IMR-90 (cell line): ENCODE data around the gene NLGN2. TPM values are rescaled to one million over a fixed set of nuclear protein-coding genes. Genes with fewer than 3 reads are reported as not detected.

Experiments
- ATAC-seq: fragments of 200-7000 bp; cut with Tn5 transposase; 2 replicates; pipeline ENCODE4 v1.9.1; 2020; ENCODE audit warnings: low read depth, mild to moderate bottlenecking, moderate library complexity
- BruUV-seq: library from RNA; stranded (reverse); fragments of 400-500 nt; replicated peaks from 2 replicates; lab custom pipeline; 2021; lab: Mats Ljungman, UMichigan
- CTCF ChIA-PET: fragments of 300-600 bp; formaldehyde crosslinking; extraction: SDS; loops from one replicate; lab custom pipeline; 2021; ENCODE audit warnings: antibody characterized with exemption; lab: Yijun Ruan, JAX
- POLR2A ChIA-PET: fragments of 300-600 bp; sonication (Branson Sonifier 250); formaldehyde crosslinking; loops from one replicate; lab custom pipeline; 2022; ENCODE audit warnings: antibody characterized with exemption; ENCODE audit not compliant: unreplicated experiment; lab: Charles Lee
- DNase-seq: peaks from one replicate; pipeline ENCODE4 v3.0.0; 2013
- H2AFZ ChIP-seq: replicated peaks from 2 replicates; pipeline ENCODE3; 2013; ENCODE audit warnings: low read length, mild to moderate bottlenecking; ENCODE audit not compliant: poor library complexity
- H2AK5ac ChIP-seq: 2 replicates; pipeline ENCODE4 v1.6.1; 2013; ENCODE audit warnings: low read depth, low read length, inconsistent platforms
- H2AK9ac ChIP-seq: replicated peaks from 2 replicates; pipeline ENCODE3; 2013; ENCODE audit warnings: mild to moderate bottlenecking, low read depth, low read length, moderate library complexity; ENCODE audit not compliant: poor library complexity
- H2BK120ac ChIP-seq: 2 replicates; pipeline ENCODE4 v1.6.1; 2013; ENCODE audit warnings: low read depth, low read length, inconsistent platforms
- H2BK15ac ChIP-seq: 3 replicates; pipeline ENCODE4 v1.6.1; 2013; ENCODE audit warnings: low read depth, low read length, inconsistent platforms
- H2BK20ac ChIP-seq: 2 replicates; pipeline ENCODE4 v1.6.1; 2013; ENCODE audit warnings: low read depth, mild to moderate bottlenecking, inconsistent platforms, low read length, moderate library complexity
- H2BK5ac ChIP-seq: 2 replicates; pipeline ENCODE4 v1.6.1; 2013; ENCODE audit warnings: mild to moderate bottlenecking, low read depth, low read length, inconsistent platforms; ENCODE audit not compliant: poor library complexity, severe bottlenecking
- H3K14ac ChIP-seq: replicated peaks from 2 replicates; pipeline ENCODE4 v1.6.1; 2013; ENCODE audit warnings: low read depth, low read length, inconsistent platforms
- H3K18ac ChIP-seq: 2 replicates; pipeline ENCODE4 v1.6.1; 2013; ENCODE audit warnings: low read depth, low read length, control low read depth
- H3K23ac ChIP-seq: 2 replicates; pipeline ENCODE4 v1.6.1; 2013; ENCODE audit warnings: low read depth, low read length, inconsistent platforms
- H3K27ac ChIP-seq: 2 replicates; pipeline ENCODE4 v1.5.1; 2013; ENCODE audit warnings: mild to moderate bottlenecking, control low read depth, low read length; ENCODE audit not compliant: insufficient read depth
- H3K27me3 ChIP-seq: 2 replicates; pipeline ENCODE4 v1.6.1; 2013; ENCODE audit warnings: low read length; ENCODE audit not compliant: control insufficient read depth, insufficient read depth
- H3K36me3 ChIP-seq: 2 replicates; pipeline ENCODE4 v1.6.1; 2013; ENCODE audit warnings: low read length, mixed read lengths; ENCODE audit not compliant: control insufficient read depth, insufficient read depth
- H3K4ac ChIP-seq: 2 replicates; pipeline ENCODE4 v1.6.1; 2013; ENCODE audit warnings: low read depth, low read length, inconsistent platforms
- H3K4me1 ChIP-seq: 2 replicates; pipeline ENCODE4 v1.6.1; 2013; ENCODE audit warnings: low read length, mixed read lengths; ENCODE audit not compliant: control insufficient read depth, insufficient read depth
- H3K4me2 ChIP-seq: 2 replicates; pipeline ENCODE4 v1.6.1; 2013; ENCODE audit warnings: low read depth, mild to moderate bottlenecking, control low read depth, low read length, moderate library complexity
- H3K4me3 ChIP-seq: 2 replicates; pipeline ENCODE4 v1.5.1; 2013; ENCODE audit warnings: low read depth, mild to moderate bottlenecking, control low read depth, low read length, moderate library complexity; ENCODE audit not compliant: insufficient read depth
- H3K56ac ChIP-seq: 2 replicates; pipeline ENCODE4 v1.6.1; 2013; ENCODE audit warnings: low read length, inconsistent platforms; ENCODE audit not compliant: insufficient read depth; ENCODE audit errors: extremely low read depth
- H3K79me1 ChIP-seq, 2 experiments: 2 replicates each; pipeline ENCODE4 v1.6.1; 2013; ENCODE audit warnings: low read length in 2 of 2, inconsistent platforms in 1 of 2, low read depth in 1 of 2
- H3K9ac ChIP-seq: 2 replicates; pipeline ENCODE4 v1.6.1; 2013; ENCODE audit warnings: low read depth, low read length, control low read depth
- H3K9me1 ChIP-seq: 2 replicates; pipeline ENCODE4 v1.6.1; 2013; ENCODE audit warnings: low read length, inconsistent platforms; ENCODE audit not compliant: insufficient read depth
- H3K9me3 ChIP-seq: 2 replicates; pipeline ENCODE4 v1.6.1; 2013; ENCODE audit warnings: low read length; ENCODE audit not compliant: control insufficient read depth, insufficient read depth
- H4K20me1 ChIP-seq: 2 replicates; pipeline ENCODE4 v1.6.1; 2013; ENCODE audit warnings: low read length, inconsistent platforms; ENCODE audit not compliant: insufficient read depth
- H4K5ac ChIP-seq: 2 replicates; pipeline ENCODE4 v1.6.1; 2013; ENCODE audit warnings: mild to moderate bottlenecking, low read depth, low read length, control low read depth
- H4K8ac ChIP-seq, 2 experiments: 2 replicates each; pipeline ENCODE4 v1.6.1; 2013; ENCODE audit warnings: low read depth in 2 of 2, low read length in 2 of 2, control low read depth in 1 of 2, inconsistent platforms in 1 of 2
- H4K91ac ChIP-seq: 2 replicates; pipeline ENCODE4 v1.6.1; 2013; ENCODE audit warnings: low read depth, low read length, inconsistent platforms; ENCODE audit not compliant: insufficient read depth
- BHLHE40 ChIP-seq: fragments of 150-350 bp; IDR thresholded peaks from 2 replicates; pipeline ENCODE4 v1.6.1; 2016; ENCODE audit warnings: mild to moderate bottlenecking, low read depth, low read length
- CEBPB ChIP-seq: IDR thresholded peaks from 2 replicates; pipeline ENCODE4 v1.6.1; 2012; ENCODE audit warnings: low read depth, low read length, improper control_type of control experiment
- CHD1 ChIP-seq: IDR thresholded peaks from 2 replicates; pipeline ENCODE4 v1.6.1; 2012; ENCODE audit warnings: low read depth, low read length, improper control_type of control experiment
- FOS ChIP-seq: fragments of 150-350 bp; IDR thresholded peaks from 2 replicates; pipeline ENCODE4 v1.6.1; 2016; ENCODE audit warnings: low read depth, low read length
- MAFK ChIP-seq: IDR thresholded peaks from 2 replicates; pipeline ENCODE4 v1.6.1; 2012; ENCODE audit warnings: low read depth, low read length, improper control_type of control experiment
- MAZ ChIP-seq: IDR thresholded peaks from 2 replicates; pipeline ENCODE4 v1.6.1; 2012; ENCODE audit warnings: low read depth, mild to moderate bottlenecking, low read length, improper control_type of control experiment, moderate library complexity, borderline replicate concordance
- MXI1 ChIP-seq: IDR thresholded peaks from 2 replicates; pipeline ENCODE4 v1.6.1; 2012; ENCODE audit warnings: low read depth, mild to moderate bottlenecking, low read length, moderate library complexity, borderline replicate concordance
- NFE2L2 ChIP-seq: fragments of 150-350 bp; IDR thresholded peaks from 2 replicates; pipeline ENCODE4 v1.6.1; 2016; ENCODE audit warnings: low read depth, mild to moderate bottlenecking, low read length
- POLR2A ChIP-seq: IDR thresholded peaks from 2 replicates; pipeline ENCODE4 v1.6.1; 2012; ENCODE audit warnings: mild to moderate bottlenecking, low read depth, low read length
- RAD21 ChIP-seq: IDR thresholded peaks from 2 replicates; pipeline ENCODE4 v1.6.1; 2012; ENCODE audit warnings: low read length, improper control_type of control experiment
- RCOR1 ChIP-seq: IDR thresholded peaks from 2 replicates; pipeline ENCODE4 v1.6.1; 2012; ENCODE audit warnings: mild to moderate bottlenecking, low read length, improper control_type of control experiment; ENCODE audit not compliant: insufficient replicate concordance
- RFX5 ChIP-seq: IDR thresholded peaks from 2 replicates; pipeline ENCODE4 v1.8.0; 2012; ENCODE audit warnings: low read depth, mild to moderate bottlenecking, low read length, moderate library complexity
- SMC3 ChIP-seq: fragments of 150-350 bp; IDR thresholded peaks from 2 replicates; pipeline ENCODE4 v1.6.1; 2016; ENCODE audit warnings: low read depth, mild to moderate bottlenecking, antibody characterized with exemption, low read length, moderate library complexity
- WGBS, 2 experiments: methylation state at CpG; one replicate each; pipeline versions ENCODE4 v1.1.5 to v1.1.7; 2013; ENCODE audit warnings: missing lambda C conversion rate in 2 of 2; ENCODE audit not compliant: insufficient read length in 1 of 2; ENCODE audit errors: extremely low coverage in 2 of 2; 5-methylcytosine and 5-hydroxymethylcytosine counted together
- dilution Hi-C: fragments of 300-500 bp; cut with HindIII; formaldehyde crosslinking; loops from one replicate; pipeline ENCODE4 v1.14.3; 2018; ENCODE audit warnings: low sequenced_read_pairs; ENCODE audit not compliant: unreplicated experiment
- in situ Hi-C: fragments of 300-500 bp; cut with MboI; formaldehyde crosslinking; loops from 3 replicates; pipeline ENCODE4 v1.14.3; 2019; ENCODE audit warnings: low sequenced_read_pairs, inconsistent platforms, mixed read lengths
- intact Hi-C: fragments of 100-400 bp; cut with micrococcal nuclease; formaldehyde crosslinking; loops from 2 replicates; pipeline ENCODE4 v1.10.0; 2022
- polyA plus RNA-seq, 3 experiments: library from polyadenylated mRNA; depleted of rRNA; stranded (reverse); fragments of >200 nt; gene quantifications; 2 replicates each; pipeline ENCODE4 v1.2.3, GENCODE V29; 2012; ENCODE audit warnings: low replicate concordance in 1 of 3
- total RNA-seq: library from RNA; depleted of rRNA; stranded (reverse); fragments of >200 nt; gene quantifications from 2 replicates; pipeline ENCODE4 v1.2.3, GENCODE V29; 2012
- TF ChIP-seq, protein P1 (sequence below): conservative IDR thresholded peaks from 2 replicates; pipeline ENCODE4 v1.5.1; 2012; ENCODE audit warnings: mild to moderate bottlenecking, low read depth, low read length, improper control_type of control experiment
- TF ChIP-seq, protein P2 (sequence below): fragments of 150-350 bp; IDR thresholded peaks from 2 replicates; pipeline ENCODE4 v1.6.1; 2016; ENCODE audit warnings: low read depth, mild to moderate bottlenecking, low read length, moderate library complexity, borderline replicate concordance
- TF ChIP-seq, protein P3 (sequence below): fragments of 150-350 bp; IDR thresholded peaks from 2 replicates; pipeline ENCODE4 v1.6.1; 2017; ENCODE audit warnings: mild to moderate bottlenecking, antibody characterized with exemption, low read length, low read depth

Gene NLGN2
- total and polyA plus RNA-seq, 2 of the 4 experiments (the other 2 are of a cell fraction) = 1.8 to 38.1 TPM

DNA sequence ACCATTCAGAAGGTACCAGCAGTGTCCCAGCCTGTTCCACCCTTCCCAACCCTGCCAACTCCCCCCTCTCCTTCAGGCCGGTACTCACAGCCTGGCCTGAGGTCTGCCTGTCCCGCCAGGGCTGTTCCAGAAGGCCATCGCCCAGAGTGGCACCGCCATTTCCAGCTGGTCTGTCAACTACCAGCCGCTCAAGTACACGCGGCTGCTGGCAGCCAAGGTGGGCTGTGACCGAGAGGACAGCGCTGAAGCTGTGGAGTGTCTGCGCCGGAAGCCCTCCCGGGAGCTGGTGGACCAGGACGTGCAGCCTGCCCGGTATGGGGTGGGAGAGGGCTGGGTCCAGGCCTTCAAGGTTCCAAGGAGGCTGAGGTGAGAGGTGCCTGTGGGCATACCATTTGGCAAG is 7.2 kb downstream of the NLGN2 start:
- Histone ChIP-seq H3K4me2 (no peak overlapping the region), H4K5ac (no peak overlapping the region), H3K4me3 (no peak overlapping the region), H3K9me3 (no peaks in the 10 kb centered on the region), H3K4ac (no peak overlapping the region), H3K27ac (no peak overlapping the region), H4K91ac (no peak overlapping the region), H3K4me1 (peaks cover 4% of the 10 kb centered on the region; the same call in 1 of the 2 replicates), H3K9ac (no peak overlapping the region), H3K23ac (no peak overlapping the region), H2BK15ac (no peak overlapping the region), H4K20me1 (peaks cover 7% of the 10 kb centered on the region; the same call in 1 of the 2 replicates), H4K8ac (no peak overlapping the region), H3K27me3 (no peaks in the 10 kb centered on the region), H2BK120ac (no peak overlapping the region), H2AFZ (no peak overlapping the region), H3K9me1 (peaks cover 4% of the 10 kb centered on the region; the same call in 1 of the 2 replicates), H2AK5ac (no peak overlapping the region), H2BK5ac (no peak overlapping the region), H2AK9ac (no peak overlapping the region), H3K79me1 (no peaks in the 10 kb centered on the region; a peak in 1 of 4 replicates), H3K14ac (no peak overlapping the region), H3K36me3 (peaks cover 39% of the 10 kb centered on the region), H2BK20ac (no peak overlapping the region), H3K18ac (no peak overlapping the region), H3K56ac (no peak overlapping the region)
- ChIA-PET CTCF (no interaction called here), POLR2A (no interaction called here)
- no TSS peak for BruUV-seq
- TF ChIP-seq MAFK (no peak), RAD21 (no peak), CEBPB (no peak), FOS (no peak), MXI1 (no peak), POLR2A (no peak), RFX5 (no peak), SMC3 (no peak), MAZ (no peak), BHLHE40 (no peak), NFE2L2 (no peak), CHD1 (no peak), RCOR1 (no peak)
- TF ChIP-seq, protein P1, sequence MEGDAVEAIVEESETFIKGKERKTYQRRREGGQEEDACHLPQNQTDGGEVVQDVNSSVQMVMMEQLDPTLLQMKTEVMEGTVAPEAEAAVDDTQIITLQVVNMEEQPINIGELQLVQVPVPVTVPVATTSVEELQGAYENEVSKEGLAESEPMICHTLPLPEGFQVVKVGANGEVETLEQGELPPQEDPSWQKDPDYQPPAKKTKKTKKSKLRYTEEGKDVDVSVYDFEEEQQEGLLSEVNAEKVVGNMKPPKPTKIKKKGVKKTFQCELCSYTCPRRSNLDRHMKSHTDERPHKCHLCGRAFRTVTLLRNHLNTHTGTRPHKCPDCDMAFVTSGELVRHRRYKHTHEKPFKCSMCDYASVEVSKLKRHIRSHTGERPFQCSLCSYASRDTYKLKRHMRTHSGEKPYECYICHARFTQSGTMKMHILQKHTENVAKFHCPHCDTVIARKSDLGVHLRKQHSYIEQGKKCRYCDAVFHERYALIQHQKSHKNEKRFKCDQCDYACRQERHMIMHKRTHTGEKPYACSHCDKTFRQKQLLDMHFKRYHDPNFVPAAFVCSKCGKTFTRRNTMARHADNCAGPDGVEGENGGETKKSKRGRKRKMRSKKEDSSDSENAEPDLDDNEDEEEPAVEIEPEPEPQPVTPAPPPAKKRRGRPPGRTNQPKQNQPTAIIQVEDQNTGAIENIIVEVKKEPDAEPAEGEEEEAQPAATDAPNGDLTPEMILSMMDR = no peak
- TF ChIP-seq, protein P2, sequence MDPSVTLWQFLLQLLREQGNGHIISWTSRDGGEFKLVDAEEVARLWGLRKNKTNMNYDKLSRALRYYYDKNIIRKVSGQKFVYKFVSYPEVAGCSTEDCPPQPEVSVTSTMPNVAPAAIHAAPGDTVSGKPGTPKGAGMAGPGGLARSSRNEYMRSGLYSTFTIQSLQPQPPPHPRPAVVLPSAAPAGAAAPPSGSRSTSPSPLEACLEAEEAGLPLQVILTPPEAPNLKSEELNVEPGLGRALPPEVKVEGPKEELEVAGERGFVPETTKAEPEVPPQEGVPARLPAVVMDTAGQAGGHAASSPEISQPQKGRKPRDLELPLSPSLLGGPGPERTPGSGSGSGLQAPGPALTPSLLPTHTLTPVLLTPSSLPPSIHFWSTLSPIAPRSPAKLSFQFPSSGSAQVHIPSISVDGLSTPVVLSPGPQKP = no peak
- TF ChIP-seq, protein P3, sequence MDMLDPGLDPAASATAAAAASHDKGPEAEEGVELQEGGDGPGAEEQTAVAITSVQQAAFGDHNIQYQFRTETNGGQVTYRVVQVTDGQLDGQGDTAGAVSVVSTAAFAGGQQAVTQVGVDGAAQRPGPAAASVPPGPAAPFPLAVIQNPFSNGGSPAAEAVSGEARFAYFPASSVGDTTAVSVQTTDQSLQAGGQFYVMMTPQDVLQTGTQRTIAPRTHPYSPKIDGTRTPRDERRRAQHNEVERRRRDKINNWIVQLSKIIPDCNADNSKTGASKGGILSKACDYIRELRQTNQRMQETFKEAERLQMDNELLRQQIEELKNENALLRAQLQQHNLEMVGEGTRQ = no peak
- WGBS, 2 experiments = 86% methylated on average over 5 of the region's 14 CpGs; no CpG with 5 or more reads in 1 of the 2 experiments
- DNase-seq (no peak), ATAC-seq (no peak)
- in situ Hi-C loops (no loop called here), dilution Hi-C loops (no loop called here), intact Hi-C loops (no loop called here)
